ENCODE data around the gene ASPN. TPM values are rescaled to one million over a fixed set of nuclear protein-coding genes. Genes with fewer than 3 reads are reported as not detected.

Gene ASPN
- total RNA-seq, 3 donors from 2014 or later (not counting 1 experiment from before 2014, with no cell fraction given) = not detected

DNA sequence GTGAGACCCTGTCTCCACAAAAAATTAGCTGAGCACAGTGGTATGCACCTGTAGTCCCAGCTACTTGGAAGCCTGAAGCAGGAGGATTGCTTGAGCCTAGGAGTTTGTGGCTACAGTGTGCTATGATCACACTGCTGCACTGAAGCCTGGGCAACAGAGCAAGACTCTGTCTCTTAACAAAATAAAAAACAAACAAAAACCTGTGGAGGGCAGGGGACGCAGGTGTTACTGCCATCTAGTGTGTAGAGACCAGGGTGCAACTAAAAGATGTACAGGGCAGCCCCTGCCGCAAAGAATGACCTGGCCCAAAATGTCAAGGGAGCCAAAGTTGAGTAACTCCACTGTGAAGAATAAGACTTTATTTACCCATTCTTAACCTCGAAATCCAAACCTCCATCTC is 27.1 kb downstream of the ASPN start:
- no peaks in the 10 kb centered on the region for H3K27me3 Mint-ChIP-seq (ENCODE audit: low read depth in 2 of 2)
- peak in 1 of 2 donors; percentile 15 for DNase-seq
- 96% methylated on average over 2 of the region's 3 CpGs for WGBS (ENCODE audit: insufficient coverage)
- H3K4me3 Mint-ChIP-seq = no peak overlapping the region
- Histone ChIP-seq H3K9me3 (ENCODE audit: control insufficient read depth, insufficient read depth, low read length) (no peaks in the 10 kb centered on the region), H3K36me3 (ENCODE audit: control insufficient read depth, insufficient read depth, low read length) (no peaks in the 10 kb centered on the region), H3K27ac (ENCODE audit: low read length) (no peak overlapping the region), H3K4me3 (ENCODE audit: low read length) (no peak overlapping the region), H3K4me1 (ENCODE audit: control insufficient read depth, insufficient read depth, low read length) (no peaks in the 10 kb centered on the region), H3K27me3 (ENCODE audit: control insufficient read depth, insufficient read depth, low read length) (no peaks in the 10 kb centered on the region)
- no peaks in the 10 kb centered on the region for H3K9me3 Mint-ChIP-seq
- TF ChIP-seq, protein P1, sequence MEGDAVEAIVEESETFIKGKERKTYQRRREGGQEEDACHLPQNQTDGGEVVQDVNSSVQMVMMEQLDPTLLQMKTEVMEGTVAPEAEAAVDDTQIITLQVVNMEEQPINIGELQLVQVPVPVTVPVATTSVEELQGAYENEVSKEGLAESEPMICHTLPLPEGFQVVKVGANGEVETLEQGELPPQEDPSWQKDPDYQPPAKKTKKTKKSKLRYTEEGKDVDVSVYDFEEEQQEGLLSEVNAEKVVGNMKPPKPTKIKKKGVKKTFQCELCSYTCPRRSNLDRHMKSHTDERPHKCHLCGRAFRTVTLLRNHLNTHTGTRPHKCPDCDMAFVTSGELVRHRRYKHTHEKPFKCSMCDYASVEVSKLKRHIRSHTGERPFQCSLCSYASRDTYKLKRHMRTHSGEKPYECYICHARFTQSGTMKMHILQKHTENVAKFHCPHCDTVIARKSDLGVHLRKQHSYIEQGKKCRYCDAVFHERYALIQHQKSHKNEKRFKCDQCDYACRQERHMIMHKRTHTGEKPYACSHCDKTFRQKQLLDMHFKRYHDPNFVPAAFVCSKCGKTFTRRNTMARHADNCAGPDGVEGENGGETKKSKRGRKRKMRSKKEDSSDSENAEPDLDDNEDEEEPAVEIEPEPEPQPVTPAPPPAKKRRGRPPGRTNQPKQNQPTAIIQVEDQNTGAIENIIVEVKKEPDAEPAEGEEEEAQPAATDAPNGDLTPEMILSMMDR (IDR thresholded peaks at IDR 0.05) = no peak
- H3K36me3 Mint-ChIP-seq = no peaks in the 10 kb centered on the region
- intact Hi-C loops (cut with micrococcal nuclease) = no loop called here
- H3K27ac Mint-ChIP-seq = no peak overlapping the region
- no peaks in the 10 kb centered on the region for H3K4me1 Mint-ChIP-seq
- ATAC-seq = no peak

DNA sequence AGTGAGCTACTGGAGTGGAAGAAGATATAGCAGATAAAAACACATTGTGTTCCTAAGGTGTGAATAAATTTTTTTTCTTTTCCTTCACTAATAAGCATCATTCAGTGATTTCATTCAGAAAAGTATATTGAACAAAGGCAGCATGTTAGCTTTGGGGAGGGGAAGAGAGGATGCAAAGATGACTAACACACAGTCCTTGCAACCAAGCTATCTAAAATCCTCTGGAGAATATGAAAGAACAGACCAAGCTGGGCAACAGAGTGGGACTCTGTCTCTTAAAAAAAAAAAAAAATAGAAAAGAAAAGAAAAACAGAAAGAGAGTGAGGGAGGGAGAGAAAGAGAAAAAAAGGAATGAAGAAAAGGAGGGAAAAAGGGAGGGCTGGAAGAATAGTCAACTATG is 35.8 kb downstream of the ASPN start:
- Mint-ChIP-seq H3K27ac (no peak overlapping the region), H3K27me3 (ENCODE audit: low read depth in 2 of 2) (no peaks in the 10 kb centered on the region), H3K9me3 (no peaks in the 10 kb centered on the region), H3K36me3 (no peaks in the 10 kb centered on the region), H3K4me1 (no peaks in the 10 kb centered on the region), H3K4me3 (no peak overlapping the region)
- no peaks in the 10 kb centered on the region for H3K36me3 ChIP-seq (ENCODE audit: control insufficient read depth, insufficient read depth, low read length)
- no peaks in the 10 kb centered on the region for H3K9me3 ChIP-seq (ENCODE audit: control insufficient read depth, insufficient read depth, low read length)
- no peaks in the 10 kb centered on the region for H3K4me1 ChIP-seq (ENCODE audit: control insufficient read depth, insufficient read depth, low read length)
- no peaks in the 10 kb centered on the region for H3K27me3 ChIP-seq (ENCODE audit: control insufficient read depth, insufficient read depth, low read length)
- H3K27ac ChIP-seq (ENCODE audit: low read length) = no peak overlapping the region
- H3K4me3 ChIP-seq (ENCODE audit: low read length) = no peak overlapping the region
- intact Hi-C loops (cut with micrococcal nuclease) = no loop called here
- TF ChIP-seq, protein P1 (IDR thresholded peaks at IDR 0.05) = no peak
- ATAC-seq (no peak), DNase-seq (no peak)

DNA sequence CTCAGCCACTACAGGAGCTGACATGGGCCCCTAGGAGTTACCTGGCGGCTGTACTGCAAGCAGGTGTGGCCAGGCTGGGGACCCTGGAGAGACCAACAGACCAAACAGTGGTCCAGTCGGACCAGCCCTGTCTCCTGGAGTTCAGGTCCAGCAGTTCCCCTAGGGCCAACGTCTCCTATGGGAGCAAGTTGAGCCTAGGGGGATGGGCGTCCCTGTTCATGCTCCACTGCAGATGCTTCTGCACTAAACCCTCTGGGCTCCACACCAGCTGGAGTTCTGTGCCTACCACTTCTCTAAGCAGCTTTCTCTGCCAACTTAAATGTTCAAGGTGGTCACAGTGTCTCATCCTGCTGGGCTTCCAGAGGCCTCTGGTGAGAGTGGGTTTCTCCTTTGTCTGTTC is 37.5 kb downstream of the ASPN start:
- intact Hi-C loops (cut with micrococcal nuclease) = loop anchor here (5.0 kb wide), 1 partner anchor 118 kb away; the partner anchor contains the start of genes CENPP and NOL8
- Mint-ChIP-seq H3K9me3 (no peaks in the 10 kb centered on the region), H3K36me3 (no peaks in the 10 kb centered on the region), H3K4me1 (peaks cover 10 to 16% of the 10 kb centered on the region in 2 donors), H3K27me3 (ENCODE audit: low read depth in 2 of 2) (no peaks in the 10 kb centered on the region), H3K4me3 (no peak overlapping the region), H3K27ac (no peak overlapping the region)
- Histone ChIP-seq H3K4me3 (ENCODE audit: low read length) (no peak overlapping the region), H3K27me3 (ENCODE audit: control insufficient read depth, insufficient read depth, low read length) (no peaks in the 10 kb centered on the region), H3K27ac (ENCODE audit: low read length) (no peak overlapping the region), H3K9me3 (ENCODE audit: control insufficient read depth, insufficient read depth, low read length) (no peaks in the 10 kb centered on the region), H3K4me1 (ENCODE audit: control insufficient read depth, insufficient read depth, low read length) (no peaks in the 10 kb centered on the region), H3K36me3 (ENCODE audit: control insufficient read depth, insufficient read depth, low read length) (no peaks in the 10 kb centered on the region)
- DNase-seq (no peak), ATAC-seq (no peak)
- WGBS (ENCODE audit: insufficient coverage) = 91% methylated on average over 4 of the region's 4 CpGs
- TF ChIP-seq, protein P1 (IDR thresholded peaks at IDR 0.05) = no peak

DNA sequence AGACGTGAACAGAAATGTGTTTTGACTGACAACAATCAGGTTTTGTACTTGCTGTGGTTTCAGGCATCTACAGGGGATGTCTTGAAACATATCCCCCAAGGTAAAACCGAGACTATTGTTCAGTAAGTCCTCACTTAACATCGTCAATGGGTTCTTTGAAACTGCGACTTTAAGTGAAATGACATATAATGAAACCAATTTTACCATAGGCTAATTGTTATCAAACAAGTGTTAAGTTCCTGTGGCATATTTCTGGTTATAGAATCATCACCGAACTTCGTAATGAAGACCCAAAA is 41.6 kb downstream of the ASPN start:
- Histone ChIP-seq H3K27ac (ENCODE audit: low read length) (peak overlapping the region; percentile 47), H3K4me1 (ENCODE audit: control insufficient read depth, insufficient read depth, low read length) (no peaks in the 10 kb centered on the region), H3K9me3 (ENCODE audit: control insufficient read depth, insufficient read depth, low read length) (no peaks in the 10 kb centered on the region), H3K36me3 (ENCODE audit: control insufficient read depth, insufficient read depth, low read length) (no peaks in the 10 kb centered on the region), H3K27me3 (ENCODE audit: control insufficient read depth, insufficient read depth, low read length) (no peaks in the 10 kb centered on the region), H3K4me3 (ENCODE audit: low read length) (no peak overlapping the region)
- Mint-ChIP-seq H3K4me1 (peaks cover 12 to 20% of the 10 kb centered on the region in 2 donors), H3K4me3 (peak overlapping the region; percentile 85), H3K27ac (peak overlapping the region; percentile 90 to 91), H3K27me3 (ENCODE audit: low read depth in 2 of 2) (no peaks in the 10 kb centered on the region), H3K36me3 (no peaks in the 10 kb centered on the region), H3K9me3 (no peaks in the 10 kb centered on the region)
- 41% methylated on average over 2 of the region's 6 CpGs for WGBS (ENCODE audit: insufficient coverage)
- TF ChIP-seq, protein P1 (IDR thresholded peaks at IDR 0.05) = no peak
- intact Hi-C loops (cut with micrococcal nuclease) = loop anchor here (5.0 kb wide), 1 partner anchor 113 kb away; the partner anchor contains the start of genes CENPP and NOL8
- DNase-seq = peak in 1 of 2 donors; percentile 55
- ATAC-seq = peak; percentile 65 to 78 (median 68)

All from natural killer cell (primary cell).